Stimulated activated naive CD4-positive, alpha-beta T cell (primary cell): Measurements from ENCODE around the gene BRWD1.
A peak's percentile ranks its signal among the peaks of the same experiment; 100 is the strongest.

Source experiments
- DNase-seq, 6 experiments: peaks; one replicate each; lab custom pipeline; 2025; lab: John Stamatoyannopoulos, UW

The BRWD1 gene

GRCh38 chr21:39197448-39198233 lies 115.8 kb downstream of the BRWD1 start:
- DNase-seq = no peak

GRCh38 chr21:39196838-39197237 lies 116.6 kb downstream of the BRWD1 start:
- no peak for DNase-seq

GRCh38 chr21:39196310-39196709 lies 117.1 kb downstream of the BRWD1 start:
- DNase-seq = no peak

- no peak for DNase-seq
These were observed 120.1 kb downstream of the BRWD1 start for GRCh38 chr21:39193380-39193779.

- DNase-seq = no peak
These were observed 123.4 kb downstream of the BRWD1 start for GRCh38 chr21:39189857-39190604.

GRCh38 chr21:39188521-39189139 lies 124.8 kb downstream of the BRWD1 start:
- no peak for DNase-seq

GRCh38 chr21:39187141-39187540 lies 126.3 kb downstream of the BRWD1 start:
- no peak for DNase-seq

GRCh38 chr21:39186676-39187075 lies 126.8 kb downstream of the BRWD1 start:
- no peak for DNase-seq

- DNase-seq = no peak
These were observed 128.3 kb downstream of the BRWD1 start for GRCh38 chr21:39185157-39185556.

GRCh38 chr21:39184050-39184980 lies 129.1 kb downstream of the BRWD1 start:
- DNase-seq = no peak

GRCh38 chr21:39183272-39184049 lies 130.0 kb downstream of the BRWD1 start, which contains the start of gene PSMG1:
Gene PSMG1, minus strand, starts transcription at chr21:39183451. Its CDS starts 66 bp downstream, at chr21:39183385.
- peak; percentile 86 to 93 (median 91) for DNase-seq

GRCh38 chr21:39182484-39183271 lies 130.8 kb downstream of the BRWD1 start:
- no peak for DNase-seq

- no peak for DNase-seq
These were observed 131.4 kb downstream of the BRWD1 start for GRCh38 chr21:39182016-39182415.

GRCh38 chr21:39181205-39181818 lies 132.1 kb downstream of the BRWD1 start:
- no peak for DNase-seq

- DNase-seq = peak in 1 of 6 experiments; percentile 13
These were observed 132.9 kb downstream of the BRWD1 start for GRCh38 chr21:39180429-39181019.

GRCh38 chr21:39178421-39178820 lies 135.0 kb downstream of the BRWD1 start:
- no peak for DNase-seq

- DNase-seq = no peak
These were observed 137.1 kb downstream of the BRWD1 start for GRCh38 chr21:39176271-39176709.

GRCh38 chr21:39175665-39176064 lies 137.8 kb downstream of the BRWD1 start:
- no peak for DNase-seq

GRCh38 chr21:39175154-39175553 lies 138.3 kb downstream of the BRWD1 start:
- DNase-seq = peak in 2 of 6 experiments; percentile 7 to 20
